Keratinocyte (primary cell): ENCODE data around the gene ZNF644.

Source experiments
- EZH2 ChIP-seq: IDR thresholded peaks from one replicate; pipeline ENCODE4 v1.6.1; 2012; ENCODE audit warnings: inconsistent platforms, mild to moderate bottlenecking, low read length, moderate library complexity
- TF ChIP-seq, protein P1 (sequence below), 3 experiments: IDR thresholded peaks in 1 of 3; conservative IDR thresholded peaks in 1 of 3; optimal IDR thresholded peaks in 1 of 3; 2 replicates in 2 of 3; 3 replicates in 1 of 3; pipeline versions ENCODE3 to v1.5.1; 2011; ENCODE audit warnings: low read length in 3 of 3, mild to moderate bottlenecking in 3 of 3, moderate library complexity in 2 of 3, control low read depth in 1 of 3, inconsistent platforms in 1 of 3; ENCODE audit not compliant: insufficient read depth in 2 of 3; ENCODE audit errors: extremely low read depth in 1 of 3

DNA sequence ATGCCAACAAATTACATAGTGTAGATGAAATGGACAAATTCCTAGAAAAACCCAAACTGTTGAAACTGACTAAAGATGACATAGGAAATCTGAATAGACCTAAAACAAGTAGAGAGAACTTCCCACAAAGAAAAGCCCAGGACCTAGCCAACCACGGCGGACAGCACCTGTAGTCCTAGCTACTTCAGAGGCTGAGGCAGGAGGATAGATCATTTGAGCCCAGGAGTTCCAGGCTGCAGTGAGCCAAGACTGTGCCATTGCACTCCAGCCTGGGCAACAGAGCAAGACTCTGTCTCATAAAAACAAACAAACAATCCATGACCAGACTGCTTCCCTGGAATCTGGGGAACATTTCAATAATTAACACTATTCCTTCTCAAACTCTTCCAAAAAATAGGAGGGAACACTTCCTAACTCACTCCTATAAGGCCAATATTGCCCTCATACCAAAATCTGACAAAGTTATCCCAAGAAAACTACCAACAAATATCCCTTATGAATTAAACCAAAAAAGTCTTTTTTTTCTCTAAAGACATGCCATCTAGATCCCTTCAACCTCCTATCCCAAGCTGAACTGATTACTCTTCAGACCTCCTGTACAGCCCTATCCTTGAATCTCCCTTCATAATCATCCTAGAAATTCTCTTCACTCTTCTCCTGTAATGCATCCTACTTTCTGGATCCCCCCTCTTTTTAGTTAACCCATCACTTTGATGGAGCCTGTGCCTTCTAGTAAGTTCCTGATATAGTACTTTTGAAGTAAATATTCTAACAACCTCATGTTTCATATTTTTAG lies 15.5 kb downstream of the ZNF644 start:
- TF ChIP-seq, protein P1, sequence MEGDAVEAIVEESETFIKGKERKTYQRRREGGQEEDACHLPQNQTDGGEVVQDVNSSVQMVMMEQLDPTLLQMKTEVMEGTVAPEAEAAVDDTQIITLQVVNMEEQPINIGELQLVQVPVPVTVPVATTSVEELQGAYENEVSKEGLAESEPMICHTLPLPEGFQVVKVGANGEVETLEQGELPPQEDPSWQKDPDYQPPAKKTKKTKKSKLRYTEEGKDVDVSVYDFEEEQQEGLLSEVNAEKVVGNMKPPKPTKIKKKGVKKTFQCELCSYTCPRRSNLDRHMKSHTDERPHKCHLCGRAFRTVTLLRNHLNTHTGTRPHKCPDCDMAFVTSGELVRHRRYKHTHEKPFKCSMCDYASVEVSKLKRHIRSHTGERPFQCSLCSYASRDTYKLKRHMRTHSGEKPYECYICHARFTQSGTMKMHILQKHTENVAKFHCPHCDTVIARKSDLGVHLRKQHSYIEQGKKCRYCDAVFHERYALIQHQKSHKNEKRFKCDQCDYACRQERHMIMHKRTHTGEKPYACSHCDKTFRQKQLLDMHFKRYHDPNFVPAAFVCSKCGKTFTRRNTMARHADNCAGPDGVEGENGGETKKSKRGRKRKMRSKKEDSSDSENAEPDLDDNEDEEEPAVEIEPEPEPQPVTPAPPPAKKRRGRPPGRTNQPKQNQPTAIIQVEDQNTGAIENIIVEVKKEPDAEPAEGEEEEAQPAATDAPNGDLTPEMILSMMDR (optimal IDR thresholded peaks at IDR 0.05 in 1 of 3, IDR thresholded peaks at IDR 0.05 in 1 of 3, conservative IDR thresholded peaks at IDR 0.05 in 1 of 3; ENCODE audit: extremely low read depth in 1 of 3, insufficient read depth in 2 of 3, low read length in 3 of 3): no peak
- TF ChIP-seq EZH2: no peak
